ENCODE data around the gene LIN54.

Gene LIN54

DNA sequence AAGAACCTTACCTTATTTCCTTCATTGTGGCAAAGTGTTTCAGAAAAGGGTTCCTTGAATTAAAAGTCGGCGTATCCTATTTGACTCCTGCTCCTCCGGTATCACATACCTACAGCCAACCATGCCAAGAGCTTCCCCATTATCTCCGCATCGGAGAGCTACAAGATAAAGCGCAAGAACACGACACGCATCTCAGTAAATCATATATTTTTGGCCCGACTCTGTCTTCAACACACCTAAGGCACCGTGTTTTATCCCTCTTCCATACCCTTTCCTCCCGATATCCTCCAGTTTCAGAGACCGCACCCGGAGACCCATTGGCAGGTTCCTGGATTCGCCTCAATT lies 110.6 kb downstream of the LIN54 start:
- in situ Hi-C loops (cut with HindIII; ENCODE audit: low pct_ligation_motif_present, low sequenced_read_pairs): no loop called here
- no peak for DNase-seq
- TF ChIP-seq, protein P1, sequence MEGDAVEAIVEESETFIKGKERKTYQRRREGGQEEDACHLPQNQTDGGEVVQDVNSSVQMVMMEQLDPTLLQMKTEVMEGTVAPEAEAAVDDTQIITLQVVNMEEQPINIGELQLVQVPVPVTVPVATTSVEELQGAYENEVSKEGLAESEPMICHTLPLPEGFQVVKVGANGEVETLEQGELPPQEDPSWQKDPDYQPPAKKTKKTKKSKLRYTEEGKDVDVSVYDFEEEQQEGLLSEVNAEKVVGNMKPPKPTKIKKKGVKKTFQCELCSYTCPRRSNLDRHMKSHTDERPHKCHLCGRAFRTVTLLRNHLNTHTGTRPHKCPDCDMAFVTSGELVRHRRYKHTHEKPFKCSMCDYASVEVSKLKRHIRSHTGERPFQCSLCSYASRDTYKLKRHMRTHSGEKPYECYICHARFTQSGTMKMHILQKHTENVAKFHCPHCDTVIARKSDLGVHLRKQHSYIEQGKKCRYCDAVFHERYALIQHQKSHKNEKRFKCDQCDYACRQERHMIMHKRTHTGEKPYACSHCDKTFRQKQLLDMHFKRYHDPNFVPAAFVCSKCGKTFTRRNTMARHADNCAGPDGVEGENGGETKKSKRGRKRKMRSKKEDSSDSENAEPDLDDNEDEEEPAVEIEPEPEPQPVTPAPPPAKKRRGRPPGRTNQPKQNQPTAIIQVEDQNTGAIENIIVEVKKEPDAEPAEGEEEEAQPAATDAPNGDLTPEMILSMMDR (IDR thresholded peaks at IDR 0.05; ENCODE audit: low read depth, low read length, missing control alignments): no peak
- Histone ChIP-seq H3K27me3 (replicated peaks) (no peaks in the 10 kb centered on the region), H3K27ac (peak overlapping the region; percentile 100), H3K4me3 (ENCODE audit: low read depth, low read length) (peak overlapping the region; percentile 90), H3K36me3 (replicated peaks) (peaks cover 8% of the 10 kb centered on the region)

DNA sequence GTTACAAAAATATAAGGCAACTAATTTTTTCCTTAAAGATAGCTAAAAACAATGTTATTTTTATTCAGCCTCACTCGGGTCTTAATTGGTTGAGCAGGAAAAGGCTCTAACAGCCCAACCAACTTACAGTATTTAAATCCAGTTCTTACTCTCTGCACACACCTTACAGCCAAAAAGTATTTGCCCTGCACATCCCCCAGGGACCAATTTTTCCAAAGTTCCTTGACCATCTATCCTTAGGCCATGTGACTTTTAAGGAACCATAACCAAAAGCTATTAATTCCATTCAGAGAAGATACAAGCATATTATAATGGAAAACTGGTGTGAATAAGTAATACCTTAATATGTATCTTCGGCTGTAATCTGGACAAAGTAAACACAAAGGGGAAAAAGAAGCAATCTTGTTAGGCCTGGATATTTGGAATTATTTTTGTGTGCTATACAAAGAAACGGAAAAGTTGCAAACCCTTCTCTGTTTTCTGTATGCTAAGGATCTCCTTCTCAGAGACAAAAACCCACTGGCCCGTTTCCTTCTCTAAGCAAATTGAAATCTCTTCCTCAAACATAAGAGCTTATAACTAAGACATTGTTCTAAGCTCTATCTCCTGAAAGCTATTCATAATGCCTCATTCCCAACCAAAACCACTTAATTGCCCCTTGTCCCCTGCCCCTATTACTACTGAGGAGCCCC lies 111.1 kb downstream of the LIN54 start:
- DNase-seq: no peak
- in situ Hi-C loops (cut with HindIII; ENCODE audit: low pct_ligation_motif_present, low sequenced_read_pairs): no loop called here
- no peaks in the 10 kb centered on the region for H3K27me3 ChIP-seq (replicated peaks)
- TF ChIP-seq, protein P1 (IDR thresholded peaks at IDR 0.05; ENCODE audit: low read depth, low read length, missing control alignments): no peak
- H3K36me3 ChIP-seq (replicated peaks): peaks cover 8% of the 10 kb centered on the region
- peak overlapping the region; percentile 100 for H3K27ac ChIP-seq
- peak overlapping the region; percentile 90 for H3K4me3 ChIP-seq (ENCODE audit: low read depth, low read length)

DNA sequence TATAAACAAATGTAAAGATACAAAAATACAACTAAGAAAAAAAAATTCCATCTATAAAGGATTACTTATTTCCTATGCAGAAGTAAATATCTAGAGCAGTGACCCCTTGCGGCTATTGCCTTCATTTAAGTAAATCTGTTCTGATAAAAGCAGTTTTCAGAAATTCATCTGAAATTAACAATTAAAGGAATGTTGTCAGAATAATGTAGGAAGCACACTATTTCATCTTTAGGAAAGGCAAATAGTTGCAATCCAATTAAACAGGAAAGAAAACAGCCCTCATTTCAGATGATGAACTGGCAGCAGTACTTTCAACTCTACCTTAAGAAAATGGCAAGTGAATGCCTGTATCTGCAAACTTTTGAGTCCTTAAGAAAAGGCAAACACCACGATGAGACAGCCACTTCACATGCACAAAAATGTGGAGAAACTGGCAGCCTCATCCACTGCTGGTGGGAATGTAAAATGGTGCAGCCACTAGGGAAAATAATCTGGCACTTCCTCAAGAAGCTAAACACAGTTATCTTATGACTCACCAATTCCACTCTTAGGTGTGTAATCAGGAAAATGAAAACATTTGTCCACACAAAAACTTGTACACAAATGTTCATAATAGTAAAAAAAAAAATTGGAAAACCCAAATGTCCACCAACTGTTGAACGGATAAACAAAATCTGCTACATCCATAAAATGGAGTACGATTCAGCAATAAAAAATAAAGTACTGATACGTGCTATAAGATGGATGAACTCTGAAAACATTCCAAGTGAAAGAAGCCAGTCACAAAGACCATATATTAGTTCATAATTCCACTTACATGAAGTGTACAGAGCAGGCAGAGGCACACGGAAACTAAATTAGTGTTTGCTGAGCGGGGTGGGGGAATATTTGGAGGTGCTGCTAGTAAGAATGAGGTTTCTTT lies 112.0 kb downstream of the LIN54 start:
- in situ Hi-C loops (cut with HindIII; ENCODE audit: low pct_ligation_motif_present, low sequenced_read_pairs): no loop called here
- peaks cover 17% of the 10 kb centered on the region for H3K36me3 ChIP-seq (replicated peaks)
- H3K4me3 ChIP-seq (ENCODE audit: low read depth, low read length): peak overlapping the region; percentile 90
- H3K27me3 ChIP-seq (replicated peaks): no peaks in the 10 kb centered on the region
- TF ChIP-seq, protein P1 (IDR thresholded peaks at IDR 0.05; ENCODE audit: low read depth, low read length, missing control alignments): peak; percentile 46
- peak overlapping the region; percentile 100 for H3K27ac ChIP-seq
- DNase-seq: peak; percentile 77

DNA sequence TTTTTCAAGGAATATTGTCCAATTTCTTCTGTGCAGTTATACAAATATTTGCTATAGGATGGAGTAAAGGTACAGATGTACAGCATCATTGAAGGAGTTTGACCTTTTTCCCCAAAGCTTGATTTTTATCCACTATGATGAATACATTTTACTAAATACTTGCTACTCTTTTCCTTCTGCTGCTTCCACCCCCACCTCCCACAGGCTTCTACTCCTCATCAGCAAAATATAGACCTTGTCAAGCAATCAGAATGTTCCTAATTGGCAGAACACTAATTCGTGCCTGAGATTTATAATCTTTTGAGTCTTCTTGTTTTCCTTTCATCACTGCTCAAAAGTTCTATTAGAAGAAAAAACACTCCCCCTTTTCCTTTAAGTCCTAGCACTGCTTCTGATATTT lies 113.9 kb downstream of the LIN54 start:
- DNase-seq: no peak
- Histone ChIP-seq H3K4me3 (ENCODE audit: low read depth, low read length) (no peak overlapping the region), H3K27ac (no peak overlapping the region), H3K36me3 (replicated peaks) (peaks cover 21% of the 10 kb centered on the region), H3K27me3 (replicated peaks) (no peaks in the 10 kb centered on the region)
- TF ChIP-seq, protein P1 (IDR thresholded peaks at IDR 0.05; ENCODE audit: low read depth, low read length, missing control alignments): no peak
- in situ Hi-C loops (cut with HindIII; ENCODE audit: low pct_ligation_motif_present, low sequenced_read_pairs): no loop called here

DNA sequence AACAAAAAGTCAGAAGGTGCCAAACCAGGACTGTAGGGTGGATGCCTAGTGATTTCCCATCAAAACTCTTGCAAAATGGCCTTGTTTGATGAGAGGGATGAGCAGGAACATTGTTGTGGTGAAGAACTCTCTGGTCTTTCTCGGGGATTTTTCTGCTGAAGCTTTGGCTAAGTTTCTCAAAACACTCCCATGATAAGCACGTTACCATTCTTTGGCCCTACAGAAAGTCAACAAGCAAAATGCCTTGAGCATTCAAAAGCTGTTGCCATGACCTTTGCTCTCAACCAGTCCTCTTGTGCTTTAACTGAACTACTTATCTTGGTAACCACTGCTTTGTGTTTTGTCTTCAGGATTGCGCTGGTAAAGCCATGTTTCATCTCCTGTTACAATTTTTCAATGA lies 116.7 kb downstream of the LIN54 start:
- DNase-seq: no peak
- Histone ChIP-seq H3K27me3 (replicated peaks) (no peaks in the 10 kb centered on the region), H3K4me3 (ENCODE audit: low read depth, low read length) (no peak overlapping the region), H3K36me3 (replicated peaks) (peaks cover 24% of the 10 kb centered on the region), H3K27ac (no peak overlapping the region)
- TF ChIP-seq, protein P1 (IDR thresholded peaks at IDR 0.05; ENCODE audit: low read depth, low read length, missing control alignments): no peak
- in situ Hi-C loops (cut with HindIII; ENCODE audit: low pct_ligation_motif_present, low sequenced_read_pairs): no loop called here

All from brain microvascular endothelial cell (primary cell).